Measurements from ENCODE around the gene FOXN1.

Gene FOXN1

GRCh38 chr17:28475151-28475900 lies 30.8 kb upstream of the FOXN1 start:
- Histone ChIP-seq H3K27ac (no peak overlapping the region), H3K4me3 (no peak overlapping the region), H3K9ac (ENCODE audit: insufficient read length) (no peak overlapping the region), H3K9me3 (ENCODE audit: low read depth, low read length) (no peaks in the 10 kb centered on the region), H3K36me3 (ENCODE audit: insufficient read depth, low read length) (no peaks in the 10 kb centered on the region)
- TF ChIP-seq POLR2AphosphoS5 (IDR thresholded peaks at IDR 0.05; ENCODE audit: borderline replicate concordance, low read depth, low read length) (no peak), EZH2 (IDR thresholded peaks at IDR 0.05) (no peak), FOXP2 (optimal IDR thresholded peaks at IDR 0.05; ENCODE audit: control extremely low read depth, extremely low read length, insufficient read depth) (no peak)
- no peak for DNase-seq (ENCODE audit: low read depth, low spot score)

DNA sequence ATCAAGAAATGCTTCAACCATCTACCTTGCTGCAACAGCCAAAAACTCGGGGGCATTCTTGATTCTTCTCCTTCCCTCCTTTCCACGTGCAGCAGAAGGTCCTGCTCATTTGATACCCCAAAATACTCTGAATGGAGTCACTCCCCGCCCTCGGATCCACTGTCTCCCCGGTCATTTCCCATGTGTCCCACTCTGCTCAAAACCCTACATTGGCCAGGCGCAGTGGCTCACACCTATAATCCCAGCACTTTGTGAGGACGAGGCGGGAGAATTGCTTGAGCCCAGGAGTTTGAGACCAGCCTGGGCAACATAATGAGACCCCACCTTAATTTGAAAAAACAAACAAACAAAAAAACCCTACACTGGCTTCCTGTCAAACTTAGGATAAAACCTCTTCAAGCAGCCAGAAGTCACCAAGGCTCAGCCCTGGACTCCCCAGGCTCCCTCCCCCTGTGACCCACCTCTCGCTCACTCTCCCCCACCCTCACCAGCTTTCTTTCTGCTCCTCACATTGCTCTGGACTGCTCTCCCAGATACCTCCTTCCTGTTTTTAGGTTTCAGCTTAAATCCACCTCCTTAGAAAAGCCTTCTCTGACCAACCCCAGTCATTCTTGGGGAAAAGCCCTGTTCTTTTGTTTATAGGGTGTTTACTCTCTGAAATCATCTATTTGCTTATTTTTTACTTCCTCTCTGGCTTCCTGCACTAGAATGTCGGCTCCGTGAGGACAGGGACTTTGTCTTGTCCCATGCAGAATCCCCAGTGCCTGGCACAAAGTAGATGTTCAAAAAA lies 29.9 kb upstream of the FOXN1 start:
- H3K4me3 ChIP-seq: no peak overlapping the region
- no peaks in the 10 kb centered on the region for H3K36me3 ChIP-seq (ENCODE audit: insufficient read depth, low read length)
- DNase-seq (ENCODE audit: low read depth, low spot score): no peak
- no peak overlapping the region for H3K9ac ChIP-seq (ENCODE audit: insufficient read length)
- H3K27ac ChIP-seq: no peak overlapping the region
- no peaks in the 10 kb centered on the region for H3K9me3 ChIP-seq (ENCODE audit: low read depth, low read length)
- TF ChIP-seq EZH2 (IDR thresholded peaks at IDR 0.05): no peak
- TF ChIP-seq POLR2AphosphoS5 (IDR thresholded peaks at IDR 0.05; ENCODE audit: borderline replicate concordance, low read depth, low read length): no peak
- no peak for TF ChIP-seq FOXP2 (optimal IDR thresholded peaks at IDR 0.05; ENCODE audit: control extremely low read depth, extremely low read length, insufficient read depth)

DNA sequence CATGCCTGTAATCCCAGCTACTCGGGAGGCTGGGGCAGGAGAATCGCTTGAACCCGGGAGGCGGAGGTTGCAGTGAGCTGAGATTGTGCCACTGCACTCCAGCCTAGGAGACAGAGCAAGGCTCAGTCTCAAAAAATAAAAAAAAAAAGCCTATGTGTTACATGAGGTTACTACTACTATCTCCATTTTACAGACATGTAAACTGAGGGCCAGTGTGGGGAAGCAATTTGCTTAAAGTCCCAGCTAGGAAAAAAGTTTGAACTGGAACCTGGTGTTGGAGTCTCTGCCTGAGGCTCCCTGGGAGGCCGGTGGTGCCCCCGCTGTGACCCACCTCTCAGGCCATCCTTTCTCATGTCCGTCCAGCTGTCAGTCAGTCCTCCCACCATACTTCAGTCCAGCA lies 28.2 kb upstream of the FOXN1 start:
- DNase-seq (ENCODE audit: low read depth, low spot score): no peak
- H3K9me3 ChIP-seq (ENCODE audit: low read depth, low read length): no peaks in the 10 kb centered on the region
- H3K36me3 ChIP-seq (ENCODE audit: insufficient read depth, low read length): no peaks in the 10 kb centered on the region
- no peak overlapping the region for H3K9ac ChIP-seq (ENCODE audit: insufficient read length)
- H3K27ac ChIP-seq: no peak overlapping the region
- no peak for TF ChIP-seq FOXP2 (optimal IDR thresholded peaks at IDR 0.05; ENCODE audit: control extremely low read depth, extremely low read length, insufficient read depth)
- H3K4me3 ChIP-seq: no peak overlapping the region

DNA sequence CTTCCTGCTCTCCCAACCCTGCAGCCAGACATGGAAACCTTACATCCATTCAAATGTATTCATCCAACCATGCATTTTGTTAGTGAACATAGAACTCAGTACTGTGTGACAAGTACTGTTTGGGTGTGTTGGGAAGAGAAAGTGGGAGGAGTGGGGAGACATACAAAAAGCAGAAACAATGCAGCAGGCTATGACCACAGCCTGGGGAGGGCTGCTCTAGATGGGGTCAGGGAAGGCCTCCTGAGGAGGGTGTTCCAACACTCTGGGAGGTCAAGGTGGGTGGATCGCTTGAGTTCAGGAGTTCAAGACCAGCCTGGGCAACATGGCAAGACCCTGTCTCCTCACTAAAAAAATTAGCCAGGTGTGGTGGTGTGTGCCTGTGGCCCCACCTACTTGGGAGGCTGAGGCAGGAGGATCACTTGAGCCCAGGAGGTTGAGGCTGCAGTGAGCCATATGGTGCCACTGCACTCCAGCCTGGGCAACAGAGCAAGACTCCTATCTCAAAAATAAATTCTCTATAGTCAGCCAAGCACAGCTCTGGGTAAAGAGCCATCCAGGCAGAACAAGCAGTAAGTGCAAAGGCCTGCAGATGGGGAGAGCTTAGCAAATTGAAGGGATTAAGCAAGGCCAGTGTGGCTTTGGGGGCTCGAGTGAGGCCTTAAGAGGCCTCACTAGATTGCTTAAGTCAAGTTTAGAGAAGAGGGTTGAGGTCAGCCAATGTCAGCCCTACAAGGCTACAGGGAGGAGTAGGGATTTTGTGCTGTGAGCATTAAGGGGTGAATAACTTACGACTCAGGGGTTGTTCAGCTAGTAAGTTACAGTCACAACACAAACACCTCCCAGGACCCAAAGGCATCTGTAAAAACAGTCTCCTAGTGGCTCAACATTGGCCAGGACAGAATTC lies 27.2 kb upstream of the FOXN1 start:
- Histone ChIP-seq H3K36me3 (ENCODE audit: insufficient read depth, low read length) (no peaks in the 10 kb centered on the region), H3K9me3 (ENCODE audit: low read depth, low read length) (no peaks in the 10 kb centered on the region), H3K4me3 (no peak overlapping the region), H3K27ac (no peak overlapping the region), H3K9ac (ENCODE audit: insufficient read length) (no peak overlapping the region)
- no peak for DNase-seq (ENCODE audit: low read depth, low spot score)
- TF ChIP-seq POLR2AphosphoS5 (IDR thresholded peaks at IDR 0.05; ENCODE audit: borderline replicate concordance, low read depth, low read length) (no peak), FOXP2 (optimal IDR thresholded peaks at IDR 0.05; ENCODE audit: control extremely low read depth, extremely low read length, insufficient read depth) (no peak), EZH2 (IDR thresholded peaks at IDR 0.05) (no peak)

- no peak overlapping the region for H3K9ac ChIP-seq (ENCODE audit: insufficient read length)
- no peak overlapping the region for H3K4me3 ChIP-seq
- TF ChIP-seq POLR2AphosphoS5 (IDR thresholded peaks at IDR 0.05; ENCODE audit: borderline replicate concordance, low read depth, low read length): no peak
- TF ChIP-seq EZH2 (IDR thresholded peaks at IDR 0.05): no peak
- TF ChIP-seq FOXP2 (optimal IDR thresholded peaks at IDR 0.05; ENCODE audit: control extremely low read depth, extremely low read length, insufficient read depth): no peak
- H3K36me3 ChIP-seq (ENCODE audit: insufficient read depth, low read length): no peaks in the 10 kb centered on the region
- no peak overlapping the region for H3K27ac ChIP-seq
- no peak for DNase-seq (ENCODE audit: low read depth, low spot score)
- no peaks in the 10 kb centered on the region for H3K9me3 ChIP-seq (ENCODE audit: low read depth, low read length)
Observed at GRCh38 chr17:28480278-28480677, 25.9 kb upstream of the FOXN1 start.

DNA sequence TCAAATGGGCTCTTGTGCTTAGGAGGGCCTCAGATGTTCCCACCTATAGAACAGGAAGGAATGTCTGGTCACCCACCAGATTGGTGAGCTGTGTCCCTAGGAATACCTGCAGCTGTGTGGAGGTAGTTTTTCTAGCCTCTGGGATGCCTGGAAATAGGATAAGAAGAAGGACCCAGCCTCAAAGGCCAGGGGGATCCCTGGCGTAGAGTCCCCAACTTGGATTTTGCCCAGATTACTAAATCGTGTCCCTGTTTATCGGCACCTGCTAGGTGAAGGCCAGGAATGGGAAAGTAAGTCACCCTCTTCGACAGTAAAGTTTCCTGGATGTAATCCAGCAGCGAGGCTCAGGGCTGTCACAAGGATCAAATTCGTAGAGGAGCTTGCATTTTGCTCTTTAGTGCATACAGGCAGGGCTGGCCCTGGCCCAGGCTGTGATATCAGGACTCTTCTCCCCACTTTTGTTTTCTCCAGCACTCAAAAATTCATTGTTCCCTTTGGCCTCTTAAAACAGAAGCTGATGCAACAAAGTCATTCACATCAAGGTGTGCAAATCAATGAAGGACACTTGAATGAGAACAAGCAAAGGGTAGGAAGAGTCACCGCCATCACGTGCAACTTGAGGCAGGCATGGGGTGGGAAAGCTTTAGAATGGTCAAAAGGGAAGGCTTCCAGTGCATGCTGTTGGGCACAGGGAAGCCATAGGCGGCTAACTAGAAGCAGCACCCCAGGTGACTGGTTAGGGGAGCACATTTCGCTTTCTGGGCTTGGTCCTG lies 25.2 kb upstream of the FOXN1 start:
- Histone ChIP-seq H3K27ac (no peak overlapping the region), H3K36me3 (ENCODE audit: insufficient read depth, low read length) (no peaks in the 10 kb centered on the region), H3K9ac (ENCODE audit: insufficient read length) (no peak overlapping the region), H3K9me3 (ENCODE audit: low read depth, low read length) (no peaks in the 10 kb centered on the region), H3K4me3 (no peak overlapping the region)
- TF ChIP-seq FOXP2 (optimal IDR thresholded peaks at IDR 0.05; ENCODE audit: control extremely low read depth, extremely low read length, insufficient read depth): no peak
- no peak for TF ChIP-seq POLR2AphosphoS5 (IDR thresholded peaks at IDR 0.05; ENCODE audit: borderline replicate concordance, low read depth, low read length)
- TF ChIP-seq EZH2 (IDR thresholded peaks at IDR 0.05): no peak
- no peak for DNase-seq (ENCODE audit: low read depth, low spot score)

DNA sequence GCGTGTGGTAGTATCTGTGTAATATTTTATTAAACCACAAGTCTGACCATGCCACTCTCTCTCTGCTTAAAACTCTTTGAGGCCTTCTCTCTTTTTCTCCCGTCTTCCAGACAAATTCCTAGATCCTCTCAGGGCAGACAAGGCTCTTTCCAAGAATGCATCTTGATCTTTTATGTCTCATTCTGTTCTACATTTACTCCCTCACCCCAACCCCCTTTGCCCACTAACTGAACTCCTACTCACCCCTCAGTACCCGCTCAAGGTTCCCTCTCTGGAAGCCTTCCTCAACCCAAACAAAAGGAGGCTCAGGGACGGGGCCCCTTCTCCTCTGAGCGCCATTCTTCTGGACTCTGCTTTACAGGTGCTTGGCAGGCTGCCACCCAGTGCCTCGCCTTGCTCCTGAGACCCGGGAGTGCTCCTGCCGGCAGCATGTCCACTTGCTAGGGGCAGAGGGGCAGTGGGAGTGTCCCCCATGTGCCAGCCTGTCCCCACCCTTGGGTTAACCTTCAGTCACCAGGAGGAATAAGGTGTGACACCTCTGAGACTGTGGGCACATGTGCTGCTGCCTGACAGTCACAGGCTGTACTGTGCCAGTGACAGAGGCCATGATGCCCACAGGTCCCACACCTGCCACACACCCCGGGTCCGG lies 23.5 kb upstream of the FOXN1 start:
- no peak for TF ChIP-seq EZH2 (IDR thresholded peaks at IDR 0.05)
- no peak for TF ChIP-seq FOXP2 (optimal IDR thresholded peaks at IDR 0.05; ENCODE audit: control extremely low read depth, extremely low read length, insufficient read depth)
- TF ChIP-seq POLR2AphosphoS5 (IDR thresholded peaks at IDR 0.05; ENCODE audit: borderline replicate concordance, low read depth, low read length): no peak
- Histone ChIP-seq H3K4me3 (no peak overlapping the region), H3K27ac (no peak overlapping the region), H3K9me3 (ENCODE audit: low read depth, low read length) (no peaks in the 10 kb centered on the region), H3K9ac (ENCODE audit: insufficient read length) (no peak overlapping the region), H3K36me3 (ENCODE audit: insufficient read depth, low read length) (no peaks in the 10 kb centered on the region)
- DNase-seq (ENCODE audit: low read depth, low spot score): no peak

Data from SK-N-MC (cell line).